Upper lobe of left lung (tissue), 6 donors: ENCODE data around the gene KLHDC8A. TPM values are rescaled to one million over a fixed set of nuclear protein-coding genes. Genes with fewer than 3 reads are reported as not detected.

Experiments
- ATAC-seq, 2 donors: fragments of 200-7000 bp; cut with Tn5 transposase; one replicate each; pipeline ENCODE4 v1.9.1; 2022; ENCODE audit warnings: mild to moderate bottlenecking in 2 of 2, moderate library complexity in 2 of 2; ENCODE audit not compliant: low FRiP score in 2 of 2
- DNase-seq, 2 donors: peaks; one replicate each; pipeline ENCODE4 v3.0.0-alpha.2; 2019 to 2020
- H3K27ac ChIP-seq, 4 donors: fragments of 200-600 bp; sonication (generic); one replicate each; pipeline ENCODE4 v1.5.1; 2016 to 2019
- H3K27me3 ChIP-seq, 4 donors: fragments of 200-600 bp; sonication (generic); one replicate each; pipeline ENCODE4 v1.5.1; 2017 to 2019
- H3K36me3 ChIP-seq, 4 donors: fragments of 200-600 bp; sonication (generic); one replicate each; pipeline ENCODE4 v1.5.1; 2016 to 2019
- H3K4me1 ChIP-seq, 4 donors: fragments of 200-600 bp; sonication (generic); one replicate each; pipeline ENCODE4 v1.5.1; 2018 to 2019
- H3K4me3 ChIP-seq, 4 donors: fragments of 200-600 bp; sonication (generic); one replicate each; pipeline ENCODE4 v1.5.1; 2017 to 2019; ENCODE audit warnings: mild to moderate bottlenecking in 2 of 4, moderate library complexity in 1 of 4
- H3K9me3 ChIP-seq, 4 donors: fragments of 200-600 bp; sonication (generic); one replicate each; pipeline ENCODE4 v1.5.1; 2018 to 2019
- EP300 ChIP-seq, 4 donors: sonication (generic); formaldehyde crosslinking; IDR thresholded peaks; one replicate each; pipeline ENCODE4 v1.5.1; 2017; ENCODE audit warnings: antibody characterized with exemption in 4 of 4, control low read depth in 2 of 4
- POLR2A ChIP-seq, 4 donors: fragments of 450-650 bp; IDR thresholded peaks; one replicate each; pipeline ENCODE4 v1.5.1; 2016 to 2017; ENCODE audit warnings: antibody characterized with exemption in 4 of 4, mild to moderate bottlenecking in 2 of 4
- POLR2AphosphoS5 ChIP-seq, 2 donors: sonication (generic); formaldehyde crosslinking; IDR thresholded peaks; one replicate each; pipeline ENCODE4 v1.5.1; 2017; ENCODE audit warnings: antibody characterized with exemption in 2 of 2
- WGBS, 2 donors: methylation state at CpG; one replicate each; pipeline ENCODE4 v1.1.5; 2017 to 2018; 5-methylcytosine and 5-hydroxymethylcytosine counted together
- total RNA-seq, 6 donors: library from RNA; depleted of rRNA in 4 of 6; stranded (reverse); fragments of >200 nt in 4 of 6; gene quantifications; one replicate each; pipeline versions ENCODE4 v1.1.0 to v1.2.1, GENCODE V29; 2016 to 2021
- TF ChIP-seq, protein P1 (sequence below), 6 experiments: fragments of 450-650 bp in 4 of 6; fragments of 200-600 bp in 2 of 6; sonication (generic) in 2 of 6; IDR thresholded peaks; one replicate each; pipeline ENCODE4 v1.5.1; 2016 to 2019; ENCODE audit warnings: antibody characterized with exemption in 6 of 6
- donor health status: DM: no; HTN: no; CAD: no; lungs with moderate emphysema.
- donor health status: DM: no; HTN: yes; CAD: no; lungs with severe emphysema.

KLHDC8A gene
- total RNA-seq, 6 donors from 2014 or later: 0.34 to 1.7 (median 0.37) TPM; not detected in 3

DNA sequence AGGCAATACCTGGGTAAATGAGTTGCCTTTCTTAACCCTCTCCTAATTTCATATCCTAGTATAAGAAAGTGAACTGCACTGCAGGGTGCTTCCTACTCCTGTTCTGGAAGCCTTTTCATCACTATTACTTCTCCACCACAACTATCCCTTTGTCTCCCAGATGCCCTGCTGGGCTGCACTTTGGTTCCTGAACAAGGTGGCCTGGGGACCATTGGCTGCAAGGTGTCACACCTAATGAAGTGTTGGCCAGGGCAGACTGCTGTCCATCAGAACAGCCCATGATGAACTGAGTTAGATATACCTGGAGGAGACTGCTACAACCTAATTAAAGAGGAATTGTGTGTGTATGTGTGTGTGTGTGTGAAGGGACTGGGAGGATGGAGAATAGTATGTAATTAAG, 1.9 kb upstream of the KLHDC8A start:
- TF ChIP-seq POLR2A (IDR thresholded peaks at IDR 0.05) (no peak), POLR2AphosphoS5 (IDR thresholded peaks at IDR 0.05) (no peak), EP300 (IDR thresholded peaks at IDR 0.05) (no peak)
- TF ChIP-seq, protein P1, sequence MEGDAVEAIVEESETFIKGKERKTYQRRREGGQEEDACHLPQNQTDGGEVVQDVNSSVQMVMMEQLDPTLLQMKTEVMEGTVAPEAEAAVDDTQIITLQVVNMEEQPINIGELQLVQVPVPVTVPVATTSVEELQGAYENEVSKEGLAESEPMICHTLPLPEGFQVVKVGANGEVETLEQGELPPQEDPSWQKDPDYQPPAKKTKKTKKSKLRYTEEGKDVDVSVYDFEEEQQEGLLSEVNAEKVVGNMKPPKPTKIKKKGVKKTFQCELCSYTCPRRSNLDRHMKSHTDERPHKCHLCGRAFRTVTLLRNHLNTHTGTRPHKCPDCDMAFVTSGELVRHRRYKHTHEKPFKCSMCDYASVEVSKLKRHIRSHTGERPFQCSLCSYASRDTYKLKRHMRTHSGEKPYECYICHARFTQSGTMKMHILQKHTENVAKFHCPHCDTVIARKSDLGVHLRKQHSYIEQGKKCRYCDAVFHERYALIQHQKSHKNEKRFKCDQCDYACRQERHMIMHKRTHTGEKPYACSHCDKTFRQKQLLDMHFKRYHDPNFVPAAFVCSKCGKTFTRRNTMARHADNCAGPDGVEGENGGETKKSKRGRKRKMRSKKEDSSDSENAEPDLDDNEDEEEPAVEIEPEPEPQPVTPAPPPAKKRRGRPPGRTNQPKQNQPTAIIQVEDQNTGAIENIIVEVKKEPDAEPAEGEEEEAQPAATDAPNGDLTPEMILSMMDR (IDR thresholded peaks at IDR 0.05): no peak

DNA sequence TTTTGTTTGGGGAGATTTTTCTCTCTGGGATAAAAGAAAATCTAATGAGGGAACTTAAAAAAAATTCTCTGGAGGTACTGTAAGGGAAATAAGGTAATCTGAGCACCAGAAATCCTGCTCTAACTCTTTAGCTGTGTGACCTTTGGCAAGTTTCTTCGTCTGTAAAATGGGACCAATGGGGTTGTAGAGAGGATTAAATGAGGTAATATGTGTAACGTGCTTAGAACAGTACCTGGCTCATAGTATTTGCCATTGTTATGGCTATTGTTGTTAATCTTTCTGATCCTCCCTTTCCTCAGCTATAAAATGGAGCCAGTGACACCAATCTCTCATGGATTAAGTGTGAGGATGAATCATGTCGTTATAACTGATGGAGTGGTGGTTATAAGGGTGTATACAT, 845 bp upstream of the KLHDC8A start:
- Histone ChIP-seq H3K27me3 (no peaks in the 10 kb centered on the region), H3K36me3 (no peaks in the 10 kb centered on the region), H3K4me3 (no peak overlapping the region), H3K27ac (no peak overlapping the region), H3K4me1 (peaks cover 0 to 15% (median 0%) of the 10 kb centered on the region in 4 donors), H3K9me3 (no peaks in the 10 kb centered on the region)
- DNase-seq (no peak), ATAC-seq (no peak)
- WGBS, 2 donors: 92 to 94% methylated on average over 3 of the region's 3 CpGs
- TF ChIP-seq POLR2AphosphoS5 (IDR thresholded peaks at IDR 0.05) (no peak), POLR2A (IDR thresholded peaks at IDR 0.05) (no peak), EP300 (IDR thresholded peaks at IDR 0.05) (no peak)

More for the DNA sequence above, 1.9 kb upstream of the KLHDC8A start:
- Histone ChIP-seq H3K27me3 (no peaks in the 10 kb centered on the region), H3K9me3 (no peaks in the 10 kb centered on the region), H3K36me3 (no peaks in the 10 kb centered on the region), H3K4me3 (no peak overlapping the region), H3K27ac (no peak overlapping the region), H3K4me1 (peaks cover 0 to 15% (median 0%) of the 10 kb centered on the region in 4 donors)
- no peak for DNase-seq
- no peak for ATAC-seq

DNA sequence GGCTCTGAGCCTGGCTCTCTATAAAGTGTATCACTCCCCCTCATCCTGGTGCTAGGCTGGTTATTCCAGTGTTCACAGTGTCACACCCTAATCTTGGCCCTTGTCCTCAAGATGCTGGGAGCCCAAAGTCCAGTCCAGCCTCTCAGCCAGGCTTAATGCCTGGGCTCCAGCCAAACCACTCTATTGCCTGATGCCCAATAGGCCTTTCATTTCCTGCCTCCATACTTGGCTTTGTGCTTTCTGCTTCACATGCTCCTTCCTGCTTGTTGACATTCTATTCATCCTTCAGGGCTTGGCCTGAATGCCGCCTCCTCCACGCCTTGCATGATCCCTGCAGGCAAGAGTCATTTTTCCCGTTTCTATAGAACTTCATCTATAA, 1.7 kb downstream of the KLHDC8A start:
- Histone ChIP-seq H3K36me3 (no peaks in the 10 kb centered on the region), H3K27me3 (no peaks in the 10 kb centered on the region), H3K27ac (no peak overlapping the region), H3K9me3 (no peaks in the 10 kb centered on the region), H3K4me1 (peaks cover 0 to 15% (median 0%) of the 10 kb centered on the region in 4 donors), H3K4me3 (no peak overlapping the region)
- DNase-seq (peak in 1 of 2 donors; percentile 90), ATAC-seq (peak; percentile 54 to 86)
- peak in 1 of 2 donors; percentile 53 for TF ChIP-seq POLR2AphosphoS5 (IDR thresholded peaks at IDR 0.05)
- TF ChIP-seq EP300 (IDR thresholded peaks at IDR 0.05): no peak
- TF ChIP-seq, protein P1 (IDR thresholded peaks at IDR 0.05): no peak
- no peak for TF ChIP-seq POLR2A (IDR thresholded peaks at IDR 0.05)
- 54 to 63% methylated on average over 3 of the region's 3 CpGs for WGBS, 2 donors

DNA sequence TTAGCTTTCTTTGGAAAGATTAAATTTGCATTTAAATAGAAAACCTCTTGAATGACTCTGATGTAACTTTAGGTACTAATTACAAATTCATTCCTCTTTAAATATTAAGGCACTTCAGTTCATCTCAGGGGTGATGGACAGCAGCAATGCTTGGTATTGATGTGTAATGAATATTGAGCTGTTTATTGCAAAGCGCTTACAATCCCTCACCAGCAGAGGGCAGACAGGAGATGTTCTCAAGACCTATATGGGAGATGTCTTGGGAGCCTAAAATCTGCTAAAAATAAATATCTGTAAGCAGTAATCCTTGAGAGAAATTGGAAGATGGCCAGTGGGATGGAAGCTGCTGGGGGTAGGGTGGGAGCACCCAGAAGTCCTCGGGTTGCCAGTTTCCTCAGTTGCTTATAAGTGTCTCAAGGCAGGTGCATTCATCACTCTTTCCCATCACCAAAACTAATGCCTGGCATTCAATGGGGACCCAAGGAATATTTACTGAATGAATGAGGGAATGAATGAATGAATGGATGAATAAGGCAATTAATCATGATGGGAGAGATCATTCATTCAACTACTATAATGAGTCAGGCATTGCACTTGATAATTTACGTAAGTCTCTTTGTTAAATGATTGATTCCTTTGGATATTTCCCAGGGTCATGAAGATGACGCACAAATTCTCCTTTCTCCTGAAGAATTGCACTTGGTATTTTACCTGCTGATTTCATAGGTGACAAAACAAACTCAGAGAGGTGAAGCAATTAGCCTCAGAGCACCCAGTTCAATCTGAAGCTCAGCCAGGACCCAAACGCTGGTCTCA, 2.3 kb downstream of the KLHDC8A start:
- TF ChIP-seq EP300 (IDR thresholded peaks at IDR 0.05): no peak
- TF ChIP-seq, protein P1 (IDR thresholded peaks at IDR 0.05): peak; percentile 65 to 78 (median 73)
- Histone ChIP-seq H3K4me1 (peaks cover 0 to 15% (median 0%) of the 10 kb centered on the region in 4 donors), H3K27ac (no peak overlapping the region), H3K4me3 (no peak overlapping the region), H3K9me3 (no peaks in the 10 kb centered on the region), H3K27me3 (no peaks in the 10 kb centered on the region), H3K36me3 (no peaks in the 10 kb centered on the region)
- WGBS, 2 donors: 35 to 42% methylated on average over 5 of the region's 5 CpGs
- DNase-seq: peak in 1 of 2 donors; percentile 51
- ATAC-seq: peak; percentile 66 to 75

DNA sequence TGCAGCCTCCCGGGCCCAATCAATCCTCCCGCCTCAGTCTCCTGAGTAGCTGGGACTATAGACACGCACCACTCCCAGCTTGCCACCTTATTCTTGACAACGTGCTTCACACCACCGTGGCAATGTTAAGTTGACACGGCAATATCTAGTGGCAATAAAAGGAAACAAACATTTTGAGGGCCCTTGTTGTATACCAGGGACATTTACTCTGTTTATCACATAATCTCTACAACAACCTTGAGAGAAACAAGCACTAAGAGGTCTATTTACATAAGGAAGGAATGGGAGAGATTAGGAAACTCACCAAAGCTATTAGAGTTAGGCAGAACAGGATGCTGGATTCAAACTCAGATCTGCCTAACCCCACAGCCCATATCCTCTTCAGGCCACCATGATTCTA, 3.1 kb downstream of the KLHDC8A start:
- WGBS, 2 donors: 70 to 83% methylated on average over 6 of the region's 6 CpGs
- ATAC-seq: peak; percentile 23 to 38

More for the DNA sequence above, 3.1 kb downstream of the KLHDC8A start:
- H3K4me3 ChIP-seq: no peak overlapping the region
- H3K27ac ChIP-seq: no peak overlapping the region
- H3K4me1 ChIP-seq: peaks cover 0 to 15% (median 1%) of the 10 kb centered on the region in 4 donors
- no peaks in the 10 kb centered on the region for H3K36me3 ChIP-seq
- no peaks in the 10 kb centered on the region for H3K27me3 ChIP-seq
- peak in 1 of 4 donors; percentile 7 for TF ChIP-seq EP300 (IDR thresholded peaks at IDR 0.05)
- TF ChIP-seq POLR2AphosphoS5 (IDR thresholded peaks at IDR 0.05): no peak
- TF ChIP-seq, protein P1 (IDR thresholded peaks at IDR 0.05): no peak
- H3K9me3 ChIP-seq: no peaks in the 10 kb centered on the region
- no peak for DNase-seq
